Endothelial cell of umbilical vein (primary cell): Measurements from ENCODE around the gene MFAP2. TPM values are rescaled to one million over a fixed set of nuclear protein-coding genes. Genes with fewer than 3 reads are reported as not detected.
"Not testable (repeated sequence)": the region's sequence is repeated elsewhere in the genome, so short reads cannot be mapped to it uniquely, and the experiment has no call there.

ENCODE experiments used
- BruUV-seq: library from RNA; stranded (reverse); fragments of 400-500 nt; replicated peaks from 2 replicates; lab custom pipeline; 2021; lab: Mats Ljungman, UMichigan
- CTCF ChIA-PET: fragments of 300-600, 350-600 bp; sonication (Branson Sonifier 250); formaldehyde crosslinking; loops from one replicate; lab custom pipeline; 2021; ENCODE audit warnings: antibody characterized with exemption, inconsistent platforms; lab: Charles Lee
- POLR2A ChIA-PET: fragments of 300-600, 350-600 bp; sonication (Branson Sonifier 250); formaldehyde crosslinking; loops from one replicate; lab custom pipeline; 2021; ENCODE audit warnings: antibody characterized with exemption, inconsistent platforms; lab: Charles Lee
- DNase-seq: peaks from one replicate; pipeline ENCODE4 v3.0.0-alpha.2; 2011; ENCODE audit warnings: low read depth, low spot score
- FAIRE-seq: peaks from 2 replicates; lab custom pipeline; 2011; peaks lifted over from hg19 to GRCh38; lab: Jason Lieb, UNC
- H2AFZ ChIP-seq: 2 replicates; pipeline ENCODE4 v1.6.0; 2012; ENCODE audit warnings: low read depth, low read length, control low read depth, inconsistent platforms
- H3K27ac ChIP-seq: 2 replicates; pipeline ENCODE4 v1.5.1; 2011; ENCODE audit warnings: low read depth, mild to moderate bottlenecking, control low read depth, low read length, moderate library complexity; ENCODE audit not compliant: insufficient read depth
- H3K27me3 ChIP-seq, 2 experiments: 2 replicates each; pipeline versions ENCODE4 v1.6.0 to v1.6.1; 2011; ENCODE audit warnings: low read length in 2 of 2, mixed read lengths in 1 of 2; ENCODE audit not compliant: control insufficient read depth in 2 of 2, insufficient read depth in 2 of 2
- H3K36me3 ChIP-seq, 2 experiments: 2 replicates in 1 of 2; 3 replicates in 1 of 2; pipeline ENCODE4 v1.5.1; 2011; ENCODE audit warnings: low read length in 2 of 2, mild to moderate bottlenecking in 1 of 2, moderate library complexity in 1 of 2; ENCODE audit not compliant: control insufficient read depth in 2 of 2, insufficient read depth in 2 of 2; ENCODE audit errors: extremely low read depth in 1 of 2
- H3K4me1 ChIP-seq: 3 replicates; pipeline ENCODE4 v1.5.1; 2011; ENCODE audit warnings: mild to moderate bottlenecking, low read length; ENCODE audit not compliant: control insufficient read depth, insufficient read depth; ENCODE audit errors: extremely low read depth
- H3K4me2 ChIP-seq: 2 replicates; pipeline ENCODE4 v1.6.1; 2011; ENCODE audit warnings: low read length, control low read depth, mixed read lengths; ENCODE audit not compliant: insufficient read depth
- H3K4me3 ChIP-seq, 3 experiments: fragments of 200-600 bp in 1 of 3; sonication (generic), shearing (Covaris generic) in 1 of 3; replicated peaks in 1 of 3; 2 replicates each; pipeline ENCODE4 v1.5.1; 2011 to 2016; ENCODE audit warnings: control low read depth in 3 of 3, low read length in 3 of 3, mild to moderate bottlenecking in 2 of 3, inconsistent platforms in 1 of 3, low read depth in 1 of 3, moderate library complexity in 1 of 3; ENCODE audit not compliant: insufficient read depth in 1 of 3
- H3K79me2 ChIP-seq: 2 replicates; pipeline ENCODE4 v1.6.0; 2012; ENCODE audit warnings: low read length, inconsistent platforms; ENCODE audit not compliant: control insufficient read depth, insufficient read depth
- H3K9ac ChIP-seq: replicated peaks from 2 replicates; pipeline ENCODE3; 2011; ENCODE audit warnings: low read length, control low read depth; ENCODE audit not compliant: insufficient read depth; ENCODE audit errors: extremely low read depth
- H3K9me1 ChIP-seq: replicated peaks from 3 replicates; pipeline ENCODE4 v1.6.0; 2011; ENCODE audit warnings: mild to moderate bottlenecking, low read length; ENCODE audit not compliant: control insufficient read depth, insufficient read depth; ENCODE audit errors: extremely low read depth
- H3K9me3 ChIP-seq: replicated peaks from 2 replicates; pipeline ENCODE4 v1.5.1; 2012; ENCODE audit warnings: low read length, inconsistent platforms; ENCODE audit not compliant: control insufficient read depth, insufficient read depth
- H4K20me1 ChIP-seq: replicated peaks from 2 replicates; pipeline ENCODE3; 2011; ENCODE audit warnings: mild to moderate bottlenecking, low read length; ENCODE audit not compliant: control insufficient read depth, insufficient read depth; ENCODE audit errors: extremely low read depth
- MAX ChIP-seq: IDR thresholded peaks from 2 replicates; pipeline ENCODE4 v1.6.1; 2011; ENCODE audit not compliant: insufficient read depth, insufficient read length
- MYC ChIP-seq: IDR thresholded peaks from one replicate; pipeline ENCODE4 v1.6.1; 2011; ENCODE audit warnings: mild to moderate bottlenecking, low read depth, low read length
- dilution Hi-C: fragments of 300-500 bp; cut with MboI; formaldehyde crosslinking; loops from one replicate; pipeline ENCODE4 v1.15.0; 2019; ENCODE audit warnings: low sequenced_read_pairs; ENCODE audit not compliant: extremely low pct_ligation_motif_present
- intact Hi-C: fragments of 100-400 bp; cut with micrococcal nuclease; formaldehyde crosslinking; loops from one replicate; pipeline ENCODE4 v1.10.0; 2022
- polyA plus RNA-seq, 4 experiments: library from polyadenylated mRNA; depleted of rRNA in 3 of 4; stranded (reverse) in 3 of 4; unstranded in 1 of 4; fragments of >200 nt; gene quantifications; 2 replicates each; pipeline versions ENCODE4 v1.2.1 to v1.2.3, GENCODE V29; 2011 to 2012; ENCODE audit warnings: missing spikeins in 1 of 4
- total RNA-seq: library from RNA; stranded (reverse); gene quantifications from 2 replicates; pipeline ENCODE4 v1.2.3, GENCODE V29; 2021
- TF ChIP-seq, protein P1 (sequence below), 2 donors: IDR thresholded peaks; 1 replicate in 1 of 2; 2 replicates in 1 of 2; pipeline ENCODE4 v1.5.1; 2011; ENCODE audit warnings: low read length in 2 of 2, mild to moderate bottlenecking in 2 of 2, moderate library complexity in 2 of 2, control low read depth in 1 of 2, inconsistent platforms in 1 of 2, low read depth in 1 of 2; ENCODE audit not compliant: insufficient read depth in 1 of 2; ENCODE audit errors: extremely low read depth in 1 of 2

The MFAP2 gene
- total and polyA plus RNA-seq, 2 donors (not counting 3 experiments of a cell fraction or from before 2014, with no cell fraction given): 37.9 to 138 TPM

GRCh38 chr1:16945512-16945911, 34.9 kb downstream of the MFAP2 start:
- H3K79me2 ChIP-seq, H3K4me3 ChIP-seq, H3K9ac ChIP-seq, H3K9me1 ChIP-seq, BruUV-seq, H3K27me3 ChIP-seq, H4K20me1 ChIP-seq, intact Hi-C loops, H3K27ac ChIP-seq, H3K36me3 ChIP-seq, FAIRE-seq, H3K9me3 ChIP-seq, POLR2A ChIA-PET, H3K4me2 ChIP-seq, H3K4me1 ChIP-seq, dilution Hi-C loops, H2AFZ ChIP-seq, DNase-seq: not testable (repeated sequence)
- CTCF ChIA-PET: interaction anchor here (1.2 kb wide), 1 partner anchor 323 kb away, joined by 3 read pairs; no protein-coding TSS in a partner anchor

GRCh38 chr1:16944038-16944437, 36.4 kb downstream of the MFAP2 start:
- FAIRE-seq (no peak), DNase-seq (no peak)
- H3K9me3 ChIP-seq: no peaks in the 10 kb centered on the region
- H3K79me2 ChIP-seq: no peaks in the 10 kb centered on the region
- H4K20me1 ChIP-seq: no peaks in the 10 kb centered on the region
- H3K9me1 ChIP-seq: no peaks in the 10 kb centered on the region
- CTCF ChIA-PET: no interaction called here
- POLR2A ChIA-PET: no interaction called here
- no peak overlapping the region for H3K4me2 ChIP-seq
- no peak overlapping the region for H3K4me3 ChIP-seq
- dilution Hi-C loops: no loop called here
- no peak overlapping the region for H3K9ac ChIP-seq
- H3K36me3 ChIP-seq: peaks cover 0 to 2% of the 10 kb centered on the region in 2 experiments
- H3K27me3 ChIP-seq: no peaks in the 10 kb centered on the region
- H2AFZ ChIP-seq: no peak overlapping the region
- intact Hi-C loops: no loop called here
- no peak overlapping the region for H3K27ac ChIP-seq
- no peaks in the 10 kb centered on the region for H3K4me1 ChIP-seq
- no peak for TF ChIP-seq MAX
- no peak for TF ChIP-seq MYC
- TF ChIP-seq, protein P1, sequence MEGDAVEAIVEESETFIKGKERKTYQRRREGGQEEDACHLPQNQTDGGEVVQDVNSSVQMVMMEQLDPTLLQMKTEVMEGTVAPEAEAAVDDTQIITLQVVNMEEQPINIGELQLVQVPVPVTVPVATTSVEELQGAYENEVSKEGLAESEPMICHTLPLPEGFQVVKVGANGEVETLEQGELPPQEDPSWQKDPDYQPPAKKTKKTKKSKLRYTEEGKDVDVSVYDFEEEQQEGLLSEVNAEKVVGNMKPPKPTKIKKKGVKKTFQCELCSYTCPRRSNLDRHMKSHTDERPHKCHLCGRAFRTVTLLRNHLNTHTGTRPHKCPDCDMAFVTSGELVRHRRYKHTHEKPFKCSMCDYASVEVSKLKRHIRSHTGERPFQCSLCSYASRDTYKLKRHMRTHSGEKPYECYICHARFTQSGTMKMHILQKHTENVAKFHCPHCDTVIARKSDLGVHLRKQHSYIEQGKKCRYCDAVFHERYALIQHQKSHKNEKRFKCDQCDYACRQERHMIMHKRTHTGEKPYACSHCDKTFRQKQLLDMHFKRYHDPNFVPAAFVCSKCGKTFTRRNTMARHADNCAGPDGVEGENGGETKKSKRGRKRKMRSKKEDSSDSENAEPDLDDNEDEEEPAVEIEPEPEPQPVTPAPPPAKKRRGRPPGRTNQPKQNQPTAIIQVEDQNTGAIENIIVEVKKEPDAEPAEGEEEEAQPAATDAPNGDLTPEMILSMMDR (IDR thresholded peaks at IDR 0.05; ENCODE audit: extremely low read depth in 1 of 2, insufficient read depth in 1 of 2, low read depth in 1 of 2, low read length in 2 of 2): no peak
- no TSS peak for BruUV-seq

DNA sequence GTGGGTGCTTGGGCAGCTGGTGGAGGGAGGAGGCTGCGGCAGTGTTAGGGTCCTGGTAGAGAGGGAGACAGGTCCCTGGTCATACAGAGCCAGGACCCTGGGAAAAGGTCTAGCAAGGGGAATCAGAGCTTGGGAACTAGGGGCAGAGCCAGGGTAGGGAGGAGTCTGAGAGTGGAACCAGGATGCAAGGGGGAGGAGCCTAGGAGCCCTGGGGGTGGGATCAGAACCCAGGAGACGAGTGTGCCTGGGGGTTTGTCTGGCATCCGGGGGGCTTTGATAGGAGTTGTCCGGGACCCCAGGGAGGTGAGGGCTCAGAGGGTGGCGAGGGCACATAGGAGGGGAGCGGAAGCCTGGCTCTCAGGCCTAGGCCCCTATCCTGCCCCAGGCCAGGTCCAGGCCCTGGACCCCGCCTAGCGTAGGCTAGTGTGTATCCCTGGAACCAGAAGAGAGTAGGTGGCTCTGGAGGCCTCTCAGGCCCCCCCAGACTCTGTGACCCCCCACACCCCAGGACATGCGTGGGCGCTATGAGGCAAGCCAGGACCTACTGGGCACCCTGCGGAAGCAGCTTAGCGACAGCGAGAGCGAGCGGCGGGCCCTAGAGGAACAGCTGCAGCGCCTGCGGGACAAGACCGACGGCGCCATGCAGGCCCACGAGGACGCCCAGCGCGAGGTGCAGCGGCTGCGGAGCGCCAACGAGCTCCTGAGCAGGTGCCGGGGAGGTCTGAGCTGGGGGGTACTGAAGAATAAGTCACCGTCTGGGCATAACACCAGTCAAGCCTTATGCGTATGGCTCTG, 40.8 kb downstream of the MFAP2 start:
- H3K9me1 ChIP-seq, H3K9ac ChIP-seq, H3K4me2 ChIP-seq, DNase-seq, intact Hi-C loops, H3K36me3 ChIP-seq, H3K27me3 ChIP-seq, H3K4me3 ChIP-seq, H3K79me2 ChIP-seq, BruUV-seq, H3K9me3 ChIP-seq, FAIRE-seq, H3K4me1 ChIP-seq, POLR2A ChIA-PET, H3K27ac ChIP-seq, H4K20me1 ChIP-seq, H2AFZ ChIP-seq, dilution Hi-C loops: not testable (repeated sequence)
- CTCF ChIA-PET: interaction anchor here (0.9 kb wide), 1 partner anchor 317 kb away, joined by 3 read pairs; no protein-coding TSS in a partner anchor
